HG03135 (cell line): ENCODE measurements around the gene FRYL.
"Not testable (repeated sequence)": the region's sequence is repeated elsewhere in the genome, so short reads cannot be mapped to it uniquely, and the experiment has no call there.

Source experiments
- ATAC-seq: cut with Tn5 transposase; IDR thresholded peaks from one replicate; pipeline ENCODE4 v1.9.1; 2021; ENCODE audit warnings: mild to moderate bottlenecking, moderate library complexity; ENCODE audit not compliant: unreplicated experiment

The FRYL gene

GRCh38 chr4:48704091-48704802 lies 75.8 kb downstream of the FRYL start:
- no peak for ATAC-seq

- ATAC-seq: no peak
Measured at GRCh38 chr4:48699475-48699874, 80.6 kb downstream of the FRYL start.

DNA sequence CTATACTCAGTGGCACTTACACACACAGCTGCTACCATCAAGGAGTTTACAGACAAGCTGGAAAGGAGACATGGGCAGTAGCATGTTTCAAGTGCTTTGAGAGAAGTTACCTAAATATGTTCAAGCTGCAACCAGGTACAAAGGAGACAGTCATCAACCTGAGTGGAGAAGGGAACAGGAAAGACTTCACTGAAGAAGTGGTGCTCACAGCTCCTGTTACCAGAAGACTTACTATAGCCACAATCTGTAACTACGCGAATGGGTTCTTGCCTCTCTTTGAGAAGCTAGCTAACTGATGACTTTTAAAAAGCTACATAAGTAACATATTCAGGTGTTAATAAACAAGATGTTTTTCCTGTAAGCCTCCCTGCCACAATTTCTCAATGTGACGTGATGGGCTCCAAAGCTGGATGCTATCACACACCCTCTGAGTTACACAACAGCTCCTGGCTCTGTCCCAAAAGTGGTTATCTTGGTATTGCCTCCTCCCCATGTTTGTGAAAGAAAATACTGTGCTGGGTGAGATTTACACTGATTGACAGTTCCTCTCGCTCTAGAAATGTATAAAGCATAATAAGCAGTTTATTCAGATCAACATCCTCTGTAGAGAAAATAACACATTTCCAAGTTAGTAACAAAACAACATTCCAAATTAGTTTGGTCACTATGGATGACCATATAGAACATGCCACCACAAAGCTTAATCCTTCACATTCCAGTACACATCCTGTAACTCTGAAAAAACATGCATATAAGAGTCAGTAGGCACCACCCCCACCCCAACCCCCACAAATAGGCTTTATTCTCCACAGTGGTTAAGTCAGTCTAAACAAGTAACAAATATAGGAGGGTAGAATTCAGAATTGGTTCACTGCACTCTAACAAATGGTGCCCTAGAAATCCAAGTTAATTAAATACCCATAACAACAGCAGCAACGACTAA lies 81.8 kb downstream of the FRYL start:
- no peak for ATAC-seq

DNA sequence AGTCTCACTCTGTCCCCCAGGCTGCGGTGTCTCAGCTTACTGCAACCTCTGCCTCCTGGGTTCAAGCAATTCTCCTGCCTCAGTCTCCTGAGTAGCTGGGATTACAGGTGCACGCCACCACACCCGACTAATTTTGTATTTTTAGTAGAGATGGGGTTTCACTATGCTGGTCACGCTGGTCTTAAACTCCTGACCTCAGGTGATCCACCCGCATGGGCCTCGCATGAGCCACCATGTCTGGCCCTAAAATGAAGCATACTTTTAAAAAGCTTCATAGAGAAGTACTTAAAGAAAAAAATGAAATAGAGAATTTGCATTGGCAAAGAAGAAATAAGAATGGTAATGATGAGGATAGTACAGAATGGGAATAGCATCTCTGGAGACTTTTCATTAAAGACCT lies 82.6 kb downstream of the FRYL start:
- not testable (repeated sequence) for ATAC-seq

GRCh38 chr4:48694824-48695223 lies 85.3 kb downstream of the FRYL start:
- no peak for ATAC-seq

DNA sequence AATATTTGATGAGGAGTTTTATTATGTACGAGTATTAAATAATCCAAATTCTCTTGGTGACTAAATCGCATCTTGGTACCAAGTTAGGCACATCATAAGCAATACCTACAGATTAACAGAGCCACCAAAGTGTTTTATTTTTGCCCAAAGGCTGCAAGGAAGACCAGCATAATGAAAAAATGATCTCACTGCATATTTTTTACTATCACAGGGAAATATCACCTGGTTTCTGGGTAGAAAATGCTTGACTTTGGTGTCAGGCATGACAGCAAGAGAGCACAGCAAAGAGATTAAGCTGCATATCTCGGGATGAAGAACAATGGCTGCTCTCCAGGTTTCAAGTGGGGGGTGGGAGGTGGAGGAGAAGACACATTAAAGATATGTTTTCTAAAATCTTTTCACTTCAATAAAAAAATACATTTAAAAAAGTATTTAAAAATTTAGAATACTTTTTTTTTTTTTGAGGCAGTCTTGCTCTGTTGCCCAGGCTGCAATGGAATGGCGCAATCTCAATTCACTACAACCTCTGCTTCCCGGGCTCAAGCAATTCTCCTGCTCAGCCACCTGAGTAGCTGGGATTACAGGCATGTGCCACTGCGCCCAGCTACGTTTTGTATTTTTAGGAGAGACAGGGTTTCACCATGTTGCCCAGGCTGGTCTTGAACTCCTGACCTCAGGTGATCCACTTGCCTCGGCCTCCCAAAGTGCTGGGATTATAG lies 86.1 kb downstream of the FRYL start:
- ATAC-seq: no peak

- ATAC-seq: no peak
Measured at GRCh38 chr4:48692897-48693296, 87.2 kb downstream of the FRYL start.

DNA sequence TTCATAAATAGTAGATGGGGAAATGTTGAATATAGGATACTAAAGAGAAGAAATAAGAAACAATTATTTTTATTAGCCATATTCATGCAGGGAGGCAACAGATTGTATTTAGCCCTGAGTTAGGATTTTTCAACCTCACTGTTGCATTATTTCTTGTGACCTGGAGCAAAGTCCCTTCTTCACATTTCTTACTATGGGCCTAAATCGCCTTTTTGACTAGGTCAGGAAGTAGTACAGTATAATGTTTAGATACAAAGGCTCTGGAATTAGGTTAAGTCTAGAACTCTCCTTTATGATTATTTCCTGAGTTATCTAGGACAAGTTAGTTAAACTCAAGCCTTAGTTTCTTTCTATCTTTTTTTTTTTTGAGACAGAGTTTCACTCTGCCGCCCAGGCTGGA lies 88.0 kb downstream of the FRYL start:
- no peak for ATAC-seq

- no peak for ATAC-seq
Measured at GRCh38 chr4:48688953-48689352, 91.1 kb downstream of the FRYL start.

DNA sequence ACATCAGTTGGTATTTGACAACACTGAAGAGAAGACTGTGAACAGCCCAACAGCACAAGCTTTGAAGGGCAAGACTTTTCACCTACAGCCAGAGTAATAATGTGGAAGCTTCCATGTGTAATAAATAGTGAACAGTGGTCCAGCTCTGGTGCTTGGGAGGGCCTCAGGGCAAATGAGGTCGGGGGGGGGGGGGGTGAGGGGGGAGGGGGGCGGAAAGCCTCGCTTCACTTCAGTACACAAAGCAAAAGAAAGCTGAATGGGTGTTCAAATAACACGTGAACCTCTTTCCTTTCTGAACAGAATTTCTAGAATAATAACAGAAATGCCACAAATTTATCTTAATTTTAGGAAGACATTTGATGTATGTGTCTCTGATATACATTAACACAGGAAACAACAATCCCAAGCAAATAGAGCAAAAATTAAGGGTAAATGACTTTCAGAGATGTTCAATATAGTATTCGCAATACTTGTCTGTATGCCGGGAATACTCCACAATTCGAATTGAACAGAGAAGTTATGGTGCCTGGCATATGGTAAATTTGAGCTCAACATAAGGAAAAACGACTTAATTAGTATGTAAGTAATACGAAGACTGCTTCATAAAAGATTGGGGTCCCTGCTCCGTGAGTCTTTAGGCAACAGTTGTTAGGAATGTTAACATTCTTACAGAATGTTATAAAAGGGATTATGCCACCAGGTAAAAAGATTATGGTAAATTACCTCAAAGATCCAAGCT lies 92.6 kb downstream of the FRYL start:
- no peak for ATAC-seq

- no peak for ATAC-seq
Measured at GRCh38 chr4:48686369-48686768, 93.7 kb downstream of the FRYL start.

GRCh38 chr4:48683784-48684666 lies 96.1 kb downstream of the FRYL start:
- ATAC-seq: peak; percentile 81

DNA sequence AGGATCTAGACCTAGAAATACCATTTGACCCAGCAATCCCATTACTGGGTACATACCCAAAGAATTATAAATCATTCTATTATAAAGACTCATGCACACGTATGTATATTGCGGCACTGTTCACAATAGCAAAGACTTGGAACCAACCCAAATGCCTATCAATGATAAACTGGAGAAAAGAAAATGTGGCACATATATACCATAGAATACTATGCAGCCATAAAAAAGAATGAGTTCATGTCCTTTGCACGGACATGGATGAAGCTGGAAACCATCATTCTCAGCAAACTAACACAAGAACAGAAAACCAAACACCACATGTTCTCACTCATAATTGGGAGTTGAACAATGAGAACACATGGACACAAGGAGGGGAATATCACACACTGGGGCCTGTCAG lies 97.2 kb downstream of the FRYL start:
- ATAC-seq: not testable (repeated sequence)

DNA sequence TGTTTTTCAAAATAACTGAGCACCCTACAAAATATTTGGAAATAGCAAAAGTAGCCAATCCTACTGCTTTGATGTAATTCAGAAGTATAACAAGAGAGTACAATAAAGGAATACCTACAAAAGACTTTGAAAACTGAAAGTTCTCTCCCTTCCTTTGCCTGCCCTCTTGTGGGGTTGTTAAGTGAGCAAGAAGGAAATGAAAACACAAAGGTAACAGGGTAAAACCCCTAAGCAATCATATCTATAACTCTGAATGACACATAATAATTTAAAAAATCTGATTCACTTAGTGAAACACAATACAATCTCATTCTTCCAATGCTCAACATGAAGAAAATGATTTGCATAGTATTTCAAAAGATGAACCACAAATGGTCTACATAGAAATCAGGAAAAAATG lies 98.2 kb downstream of the FRYL start:
- ATAC-seq: peak; percentile 51

DNA sequence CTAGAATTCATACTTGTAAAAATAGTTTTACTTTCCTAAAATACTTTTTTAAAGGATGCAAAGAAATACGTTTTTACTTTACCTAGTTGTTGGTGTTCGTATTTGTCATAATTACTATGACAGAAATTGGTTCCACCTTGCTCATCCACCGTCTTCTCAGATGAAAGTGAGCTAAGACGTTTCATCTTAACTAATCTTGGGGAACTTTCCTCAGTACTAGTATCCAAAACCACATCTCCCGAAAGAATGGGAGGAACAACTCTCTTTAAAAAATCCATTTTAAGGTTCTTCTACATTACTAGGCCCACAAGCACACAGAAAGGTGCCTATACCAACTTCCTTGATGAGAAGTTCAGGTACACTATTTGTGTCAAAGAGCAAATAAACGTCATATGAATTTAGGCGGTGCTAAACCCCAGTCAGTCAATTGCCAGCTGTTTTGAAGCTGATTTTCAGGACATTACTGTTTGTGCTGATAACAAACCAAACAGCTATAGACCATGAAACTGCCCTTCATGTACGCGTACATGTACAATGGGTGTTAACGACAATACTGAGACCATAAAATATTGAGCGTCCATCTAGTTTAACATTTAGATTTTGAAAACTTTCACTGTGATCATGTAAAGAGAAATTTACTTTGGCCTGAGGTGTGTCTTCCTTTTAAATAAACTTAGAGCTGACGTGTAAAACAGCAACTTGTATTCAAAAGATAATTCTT lies 99.1 kb downstream of the FRYL start:
- no peak for ATAC-seq

DNA sequence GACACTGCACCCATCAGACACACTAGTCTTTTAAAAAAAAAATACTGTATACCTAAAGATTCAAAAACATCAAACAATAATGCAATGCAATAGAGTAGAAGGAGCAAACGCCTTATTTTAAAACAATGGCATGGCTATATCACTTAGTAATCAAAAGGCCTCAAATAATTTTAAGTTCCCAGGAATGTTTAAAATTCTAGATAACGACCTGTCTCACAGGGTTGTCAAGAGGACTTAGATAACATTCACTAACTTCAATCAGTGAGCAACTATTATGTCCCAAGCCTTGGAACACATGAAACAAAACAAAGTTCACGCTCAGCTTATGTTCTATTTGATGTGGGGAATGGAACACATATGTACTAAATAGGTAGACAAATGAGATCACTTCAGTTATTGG lies 106.5 kb downstream of the FRYL start:
- no peak for ATAC-seq

DNA sequence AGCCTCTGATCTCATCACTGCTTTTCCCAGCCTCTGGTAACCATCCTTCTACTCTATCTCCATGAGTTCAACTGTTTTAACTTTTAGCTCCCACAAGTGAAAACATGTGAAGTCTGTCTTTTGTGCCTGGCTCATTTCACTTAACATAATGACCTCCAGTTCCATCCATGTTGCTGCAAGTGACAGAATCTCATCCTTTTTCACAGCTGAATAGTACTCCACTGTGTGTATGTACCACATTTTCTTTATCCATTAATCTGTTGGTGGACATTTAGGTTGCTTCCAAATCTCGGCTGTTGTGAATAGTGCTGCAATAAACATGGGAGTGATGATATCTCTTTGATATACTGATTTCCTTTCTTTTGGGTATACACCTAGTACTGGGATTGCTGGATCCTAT lies 109.5 kb downstream of the FRYL start:
- no peak for ATAC-seq

GRCh38 chr4:48669086-48669485 lies 111.0 kb downstream of the FRYL start:
- ATAC-seq: no peak
